Mesenchymal stem cell (in vitro differentiated cells and primary cell): Measurements from ENCODE around the gene RRP8.

Experiments
- DNase-seq: peaks from one replicate; pipeline ENCODE4 v3.0.0-alpha.2; 2013
- H2AFZ ChIP-seq: one replicate; pipeline ENCODE4 v1.6.1; 2013; ENCODE audit warnings: low read depth, mild to moderate bottlenecking, control low read depth, inconsistent platforms, low read length, moderate library complexity
- H2AK5ac ChIP-seq: 2 replicates; pipeline ENCODE4 v1.6.1; 2013; ENCODE audit warnings: low read length, moderate library complexity, mild to moderate bottlenecking, inconsistent platforms; ENCODE audit not compliant: severe bottlenecking
- H2BK120ac ChIP-seq: one replicate; pipeline ENCODE4 v1.6.1; 2013; ENCODE audit warnings: low read depth, mild to moderate bottlenecking, inconsistent platforms, low read length, moderate library complexity
- H2BK12ac ChIP-seq, 2 experiments: one replicate each; pipeline ENCODE4 v1.6.1; 2013; ENCODE audit warnings: inconsistent platforms in 2 of 2, low read length in 2 of 2, mild to moderate bottlenecking in 2 of 2, moderate library complexity in 2 of 2, control low read depth in 1 of 2
- H2BK15ac ChIP-seq: one replicate; pipeline ENCODE4 v1.6.1; 2013; ENCODE audit warnings: mild to moderate bottlenecking, low read depth, inconsistent platforms; ENCODE audit not compliant: poor library complexity, severe bottlenecking
- H2BK5ac ChIP-seq: 2 replicates; pipeline ENCODE4 v1.6.1; 2013; ENCODE audit warnings: low read depth, mild to moderate bottlenecking, low read length, control low read depth, inconsistent platforms; ENCODE audit not compliant: poor library complexity, severe bottlenecking
- H3K14ac ChIP-seq, 2 experiments: one replicate each; pipeline ENCODE4 v1.6.1; 2013; ENCODE audit warnings: inconsistent platforms in 2 of 2, low read length in 2 of 2, control low read depth in 1 of 2, mild to moderate bottlenecking in 1 of 2, moderate library complexity in 1 of 2
- H3K18ac ChIP-seq, 2 experiments: one replicate each; pipeline ENCODE4 v1.6.1; 2013; ENCODE audit warnings: inconsistent platforms in 2 of 2, low read length in 2 of 2, control low read depth in 1 of 2, low read depth in 1 of 2, mild to moderate bottlenecking in 1 of 2
- H3K23ac ChIP-seq, 2 experiments: one replicate each; pipeline ENCODE4 v1.6.1; 2013; ENCODE audit warnings: inconsistent platforms in 2 of 2, low read length in 2 of 2, mild to moderate bottlenecking in 2 of 2, moderate library complexity in 2 of 2, control low read depth in 1 of 2
- H3K27ac ChIP-seq: 2 replicates; pipeline ENCODE4 v1.5.1; 2013; ENCODE audit warnings: mild to moderate bottlenecking, moderate library complexity, low read length, control low read depth, inconsistent platforms; ENCODE audit not compliant: poor library complexity, severe bottlenecking
- H3K27me3 ChIP-seq, 2 experiments: 2 replicates each; pipeline versions ENCODE4 v1.6.1 to v1.7.0; 2013; ENCODE audit warnings: low read length in 2 of 2, mild to moderate bottlenecking in 2 of 2, moderate library complexity in 2 of 2, control low read depth in 1 of 2, inconsistent platforms in 1 of 2; ENCODE audit not compliant: control insufficient read depth in 1 of 2, insufficient read depth in 1 of 2
- H3K36me3 ChIP-seq, 2 experiments: 2 replicates each; pipeline versions ENCODE4 v1.6.1 to v1.7.0; 2013; ENCODE audit warnings: low read length in 2 of 2, control low read depth in 1 of 2, inconsistent platforms in 1 of 2, low read depth in 1 of 2, mild to moderate bottlenecking in 1 of 2; ENCODE audit not compliant: insufficient read depth in 2 of 2, control insufficient read depth in 1 of 2
- H3K4ac ChIP-seq, 2 experiments: one replicate each; pipeline ENCODE4 v1.6.1; 2013; ENCODE audit warnings: inconsistent platforms in 2 of 2, low read length in 2 of 2, mild to moderate bottlenecking in 2 of 2, moderate library complexity in 2 of 2, control low read depth in 1 of 2, low read depth in 1 of 2
- H3K4me1 ChIP-seq: 2 replicates; pipeline ENCODE4 v1.6.1; 2013; ENCODE audit warnings: low read depth, low read length, control low read depth; ENCODE audit not compliant: control insufficient read depth, insufficient read depth
- H3K4me2 ChIP-seq: 2 replicates; pipeline ENCODE4 v1.6.1; 2013; ENCODE audit warnings: low read length, mild to moderate bottlenecking, inconsistent platforms; ENCODE audit not compliant: poor library complexity, severe bottlenecking
- H3K4me3 ChIP-seq, 2 experiments: 2 replicates each; pipeline versions ENCODE4 v1.5.1 to v1.7.0; 2013; ENCODE audit warnings: low read length in 2 of 2, mild to moderate bottlenecking in 2 of 2, control low read depth in 1 of 2, low read depth in 1 of 2; ENCODE audit not compliant: insufficient read depth in 1 of 2
- H3K79me1 ChIP-seq: replicated peaks from 2 replicates; pipeline ENCODE4 v1.6.1; 2013; ENCODE audit warnings: mild to moderate bottlenecking, control low read depth, low read length, inconsistent platforms; ENCODE audit not compliant: poor library complexity, severe bottlenecking
- H3K9ac ChIP-seq: 2 replicates; pipeline ENCODE4 v1.7.0; 2013; ENCODE audit warnings: mild to moderate bottlenecking, low read length, moderate library complexity
- H3K9me3 ChIP-seq: 2 replicates; pipeline ENCODE4 v1.7.0; 2013; ENCODE audit warnings: mild to moderate bottlenecking, low read length; ENCODE audit not compliant: control insufficient read depth
- H4K8ac ChIP-seq: one replicate; pipeline ENCODE4 v1.6.1; 2013; ENCODE audit warnings: inconsistent platforms, mild to moderate bottlenecking, low read length, moderate library complexity
- H4K91ac ChIP-seq: one replicate; pipeline ENCODE4 v1.6.1; 2013; ENCODE audit warnings: mild to moderate bottlenecking, low read length, inconsistent platforms
- WGBS: methylation state at CpG from one replicate; pipeline ENCODE4 v1.1.7; 2013; ENCODE audit warnings: mixed read lengths; 5-methylcytosine and 5-hydroxymethylcytosine counted together

RRP8 gene

DNA sequence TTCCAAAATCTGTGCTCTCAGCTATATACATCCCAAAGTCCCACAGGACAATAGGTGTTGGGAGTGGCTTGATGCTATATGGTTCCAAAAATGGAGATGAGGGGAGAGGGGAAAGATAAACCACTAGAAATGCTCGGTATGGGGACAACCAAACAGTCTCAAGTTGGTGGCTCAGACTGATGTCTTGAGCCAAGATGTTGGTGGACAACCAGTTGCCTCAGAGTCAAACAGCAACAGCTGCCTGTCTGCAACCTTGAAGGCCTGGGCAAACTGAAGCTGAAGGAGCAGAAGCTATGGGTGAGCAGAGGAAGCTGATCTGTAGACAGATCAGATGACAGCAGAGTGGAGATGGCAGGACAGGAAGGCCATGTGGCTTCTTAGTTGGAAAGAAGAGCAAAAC, 4.0 kb downstream of the RRP8 start:
- Histone ChIP-seq H3K4ac (no peak overlapping the region), H3K79me1 (peaks cover 35% of the 10 kb centered on the region), H3K9ac (no peak overlapping the region), H3K27ac (no peak overlapping the region), H3K4me2 (no peak overlapping the region), H2AK5ac (no peak overlapping the region), H3K23ac (no peak overlapping the region), H4K91ac (no peak overlapping the region), H2BK5ac (no peak overlapping the region), H3K36me3 (peaks cover 36 to 69% of the 10 kb centered on the region in 2 experiments), H2BK12ac (no peak overlapping the region), H4K8ac (no peak overlapping the region), H3K9me3 (no peaks in the 10 kb centered on the region), H3K27me3 (no peaks in the 10 kb centered on the region), H3K4me1 (peaks cover 8% of the 10 kb centered on the region), H3K18ac (no peak overlapping the region), H3K14ac (no peak overlapping the region), H2AFZ (no peak overlapping the region), H3K4me3 (no peak overlapping the region), H2BK120ac (no peak overlapping the region), H2BK15ac (no peak overlapping the region)
- DNase-seq = no peak
- WGBS = 100% methylated on average over 1 of the region's 1 CpG

DNA sequence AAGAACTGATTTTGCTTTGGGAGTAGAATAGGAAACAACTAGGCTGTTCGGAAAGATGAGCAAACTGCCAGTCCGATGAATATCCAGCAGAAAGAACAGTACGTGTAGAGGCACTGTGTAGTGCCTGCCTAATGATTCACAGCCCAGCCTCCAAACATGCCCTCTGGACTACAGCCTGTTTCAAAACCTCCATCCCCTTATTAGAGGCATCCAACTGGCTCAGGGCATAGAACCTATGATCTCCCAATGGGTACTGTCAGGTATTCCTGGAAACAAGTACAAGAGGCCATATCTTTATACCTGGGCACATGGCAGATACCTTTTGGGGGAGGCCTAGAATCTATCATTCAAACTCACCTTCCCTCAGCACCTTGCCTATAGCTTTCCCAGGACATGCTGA, 4.9 kb downstream of the RRP8 start:
- H2BK5ac ChIP-seq = no peak overlapping the region
- H2AK5ac ChIP-seq = no peak overlapping the region
- H3K18ac ChIP-seq = no peak overlapping the region
- no peak overlapping the region for H4K8ac ChIP-seq
- H2AFZ ChIP-seq = no peak overlapping the region
- no peak for DNase-seq
- H3K23ac ChIP-seq = no peak overlapping the region
- no peak overlapping the region for H3K4me3 ChIP-seq
- peaks cover 40 to 78% of the 10 kb centered on the region in 2 experiments for H3K36me3 ChIP-seq
- H3K14ac ChIP-seq = no peak overlapping the region
- no peaks in the 10 kb centered on the region for H3K9me3 ChIP-seq
- H3K4ac ChIP-seq = no peak overlapping the region
- H2BK15ac ChIP-seq = no peak overlapping the region
- peaks cover 8% of the 10 kb centered on the region for H3K4me1 ChIP-seq
- H3K27me3 ChIP-seq = no peaks in the 10 kb centered on the region
- no peak overlapping the region for H3K27ac ChIP-seq
- H4K91ac ChIP-seq = no peak overlapping the region
- H2BK120ac ChIP-seq = no peak overlapping the region
- WGBS = 98% methylated on average over 3 of the region's 3 CpGs
- peaks cover 38% of the 10 kb centered on the region for H3K79me1 ChIP-seq
- H2BK12ac ChIP-seq = no peak overlapping the region
- no peak overlapping the region for H3K9ac ChIP-seq
- no peak overlapping the region for H3K4me2 ChIP-seq

DNA sequence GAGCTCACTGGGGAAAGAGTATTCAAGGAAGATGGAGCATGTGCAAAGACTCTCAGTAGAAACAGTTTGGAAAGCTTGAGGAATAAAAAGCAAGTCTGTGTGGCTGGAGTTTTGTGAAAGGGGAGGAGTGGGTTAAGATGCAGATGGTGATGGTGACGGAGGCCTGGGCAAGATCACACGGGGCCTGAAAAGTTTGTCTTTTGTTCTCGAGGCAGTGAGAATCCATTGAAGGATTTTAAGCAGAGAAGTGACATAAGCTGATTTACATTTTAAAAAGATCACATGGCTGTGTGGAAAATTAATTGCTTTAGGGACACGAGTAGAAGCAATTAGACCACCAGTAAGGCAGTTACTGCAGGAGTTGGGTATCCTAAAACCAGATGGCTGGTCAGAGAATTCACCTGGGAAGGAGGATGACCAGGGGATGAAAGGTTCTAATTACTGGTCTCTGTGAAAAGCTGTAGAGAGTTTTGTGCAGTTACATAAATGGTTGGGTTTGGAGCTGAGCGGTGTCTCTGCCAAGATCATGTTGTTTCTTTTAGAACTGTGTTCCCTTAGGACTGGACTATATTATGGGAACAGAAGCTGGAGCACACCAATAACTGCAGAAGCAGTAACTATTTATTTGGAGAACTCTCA, 7.1 kb downstream of the RRP8 start:
- Histone ChIP-seq H3K27ac (no peak overlapping the region), H3K23ac (no peak overlapping the region), H3K4me1 (no peaks in the 10 kb centered on the region), H2BK12ac (no peak overlapping the region), H2AK5ac (no peak overlapping the region), H3K27me3 (no peaks in the 10 kb centered on the region), H3K4me2 (no peak overlapping the region), H3K36me3 (peaks cover 35 to 94% of the 10 kb centered on the region in 2 experiments), H3K4me3 (no peak overlapping the region), H2AFZ (no peak overlapping the region), H4K8ac (no peak overlapping the region), H2BK5ac (no peak overlapping the region), H2BK120ac (no peak overlapping the region), H3K9ac (peak overlapping the region; percentile 0), H3K4ac (no peak overlapping the region), H2BK15ac (no peak overlapping the region), H3K9me3 (no peaks in the 10 kb centered on the region), H3K79me1 (peaks cover 45% of the 10 kb centered on the region), H3K18ac (no peak overlapping the region), H3K14ac (no peak overlapping the region), H4K91ac (no peak overlapping the region)
- no peak for DNase-seq
- WGBS = 88% methylated on average over 5 of the region's 5 CpGs

DNA sequence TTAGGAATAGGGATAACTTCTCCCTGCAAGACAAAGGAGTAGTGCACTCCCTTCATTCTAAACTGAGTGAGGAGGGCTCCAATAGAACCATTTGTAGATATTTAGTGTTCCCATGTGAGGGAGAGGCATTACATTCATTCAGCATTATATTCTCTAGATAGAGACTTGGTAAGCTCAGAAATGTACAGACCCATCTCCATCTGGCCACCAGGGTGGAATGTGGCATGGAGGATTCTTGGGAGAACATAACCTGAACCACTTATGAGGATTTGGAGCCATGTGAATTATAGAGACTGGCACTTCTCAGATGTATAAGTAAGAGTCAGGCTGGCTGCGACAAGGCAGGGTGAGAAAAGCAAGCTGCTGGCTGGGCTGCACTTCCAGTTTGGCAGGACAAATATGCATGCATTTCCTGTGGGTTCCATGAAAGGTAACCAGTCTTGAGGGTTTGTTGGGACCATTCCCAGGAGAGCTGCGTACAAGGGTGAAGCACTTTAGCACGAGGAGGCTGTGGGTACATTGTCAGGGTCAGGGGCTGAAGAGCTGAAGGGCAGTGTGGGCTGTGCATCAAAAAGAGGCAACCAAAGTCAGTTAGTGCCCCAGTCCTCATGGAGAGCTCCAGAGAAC, 9.2 kb downstream of the RRP8 start:
- Histone ChIP-seq H3K27ac (no peak overlapping the region), H3K23ac (no peak overlapping the region), H3K9me3 (no peaks in the 10 kb centered on the region), H2BK15ac (no peak overlapping the region), H2BK12ac (no peak overlapping the region), H3K79me1 (peaks cover 29% of the 10 kb centered on the region), H2BK120ac (no peak overlapping the region), H3K9ac (no peak overlapping the region), H3K18ac (no peak overlapping the region), H3K4me3 (no peak overlapping the region), H2BK5ac (no peak overlapping the region), H3K14ac (no peak overlapping the region), H3K4ac (no peak overlapping the region), H3K4me1 (no peaks in the 10 kb centered on the region), H3K27me3 (no peaks in the 10 kb centered on the region), H3K36me3 (peaks cover 15 to 74% of the 10 kb centered on the region in 2 experiments), H4K8ac (no peak overlapping the region), H2AFZ (no peak overlapping the region), H2AK5ac (no peak overlapping the region), H4K91ac (no peak overlapping the region), H3K4me2 (no peak overlapping the region)
- 98% methylated on average over 3 of the region's 3 CpGs for WGBS
- DNase-seq = no peak
